ENCODE measurements around the gene SPANXN4. TPM values are rescaled to one million over a fixed set of nuclear protein-coding genes. Genes with fewer than 3 reads are reported as not detected.

The SPANXN4 gene
- total and polyA plus RNA-seq, 2 of the 4 experiments (the other 2 are of a cell fraction) = not detected

GRCh38 chrX:142982679-142983078 lies 43.0 kb upstream of the SPANXN4 start:
- Histone ChIP-seq H3K18ac (ENCODE audit: low read depth, low read length) (no peak overlapping the region), H3K23ac (ENCODE audit: low read depth, low read length) (no peak overlapping the region), H3K4me2 (ENCODE audit: low read depth, low read length) (no peak overlapping the region), H2AK5ac (ENCODE audit: low read depth, low read length) (no peak overlapping the region), H4K5ac (ENCODE audit: low read depth, low read length) (no peak overlapping the region), H4K20me1 (ENCODE audit: insufficient read depth, low read length) (no peaks in the 10 kb centered on the region), H2BK120ac (ENCODE audit: low read depth, low read length) (no peak overlapping the region), H3K9me3 (ENCODE audit: control insufficient read depth, insufficient read depth, low read length) (no peaks in the 10 kb centered on the region), H3K4me1 (ENCODE audit: control insufficient read depth, insufficient read depth, low read length) (no peaks in the 10 kb centered on the region), H3K27me3 (ENCODE audit: control insufficient read depth, insufficient read depth, low read length) (no peaks in the 10 kb centered on the region), H2BK5ac (ENCODE audit: low read depth, low read length, poor library complexity, severe bottlenecking) (no peak overlapping the region), H3K14ac (replicated peaks; ENCODE audit: low read depth, low read length) (no peak overlapping the region), H4K91ac (ENCODE audit: insufficient read depth, low read depth, low read length) (no peak overlapping the region), H2BK20ac (ENCODE audit: low read depth, low read length) (no peak overlapping the region), H3K36me3 (ENCODE audit: control insufficient read depth, insufficient read depth, low read length) (no peaks in the 10 kb centered on the region), H3K56ac (ENCODE audit: extremely low read depth, insufficient read depth, low read length) (no peak overlapping the region), H2AK9ac (replicated peaks; ENCODE audit: low read depth, low read length, poor library complexity) (no peak overlapping the region), H4K8ac (ENCODE audit: low read depth in 2 of 2, low read length in 2 of 2) (no peak overlapping the region), H2BK15ac (ENCODE audit: low read depth, low read length) (no peak overlapping the region), H3K27ac (ENCODE audit: insufficient read depth, low read length) (no peak overlapping the region), H3K4me3 (ENCODE audit: insufficient read depth, low read depth, low read length) (no peak overlapping the region), H3K4ac (ENCODE audit: low read depth, low read length) (no peak overlapping the region), H3K9ac (ENCODE audit: low read depth, low read length) (no peak overlapping the region), H3K79me1 (ENCODE audit: low read depth in 1 of 2, low read length in 2 of 2) (no peaks in the 10 kb centered on the region), H3K9me1 (ENCODE audit: insufficient read depth, low read length) (no peaks in the 10 kb centered on the region), H2AFZ (replicated peaks; ENCODE audit: low read length, poor library complexity) (no peak overlapping the region)
- in situ Hi-C loops (cut with MboI; ENCODE audit: low sequenced_read_pairs) (no loop called here), intact Hi-C loops (cut with micrococcal nuclease) (no loop called here), dilution Hi-C loops (cut with HindIII; ENCODE audit: low sequenced_read_pairs, unreplicated experiment) (no loop called here)
- ChIA-PET POLR2A (ENCODE audit: unreplicated experiment) (no interaction called here), CTCF (no interaction called here)
- DNase-seq (no peak), ATAC-seq (ENCODE audit: low read depth) (no peak)
- TF ChIP-seq USF2 (IDR thresholded peaks at IDR 0.05; ENCODE audit: low read depth, low read length) (no peak), RFX5 (IDR thresholded peaks at IDR 0.05; ENCODE audit: low read depth, low read length) (no peak), NFE2L2 (IDR thresholded peaks at IDR 0.05; ENCODE audit: low read depth, low read length) (no peak), MAZ (IDR thresholded peaks at IDR 0.05; ENCODE audit: borderline replicate concordance, low read depth, low read length) (no peak), RCOR1 (IDR thresholded peaks at IDR 0.05; ENCODE audit: insufficient replicate concordance, low read length) (no peak), MXI1 (IDR thresholded peaks at IDR 0.05; ENCODE audit: borderline replicate concordance, low read depth, low read length) (no peak), FOS (IDR thresholded peaks at IDR 0.05; ENCODE audit: low read depth, low read length) (no peak), CTCF (conservative IDR thresholded peaks at IDR 0.05; ENCODE audit: low read depth, low read length) (no peak), BHLHE40 (IDR thresholded peaks at IDR 0.05; ENCODE audit: low read depth, low read length) (no peak), POLR2A (IDR thresholded peaks at IDR 0.05; ENCODE audit: low read depth, low read length) (no peak), ELK1 (IDR thresholded peaks at IDR 0.05; ENCODE audit: borderline replicate concordance, low read depth, low read length) (no peak), CHD1 (IDR thresholded peaks at IDR 0.05; ENCODE audit: low read depth, low read length) (no peak)
- WGBS, 2 experiments (ENCODE audit: extremely low coverage in 2 of 2, insufficient read length in 1 of 2) = no CpG with 5 or more reads among the region's 2 CpGs
- no TSS peak for BruUV-seq (replicated peaks)

All from IMR-90 (cell line).